HS-27A (cell line): ENCODE measurements around the gene PAM.
"Not testable (repeated sequence)": the region's sequence is repeated elsewhere in the genome, so short reads cannot be mapped to it uniquely, and the experiment has no call there.

ENCODE experiments used
- DNase-seq: peaks from one replicate; pipeline ENCODE4 v3.0.0-alpha.2; 2012; ENCODE audit warnings: low read depth, missing footprints

The PAM gene

GRCh38 chr5:102941111-102941510 lies 186.0 kb downstream of the PAM start:
- no peak for DNase-seq

DNA sequence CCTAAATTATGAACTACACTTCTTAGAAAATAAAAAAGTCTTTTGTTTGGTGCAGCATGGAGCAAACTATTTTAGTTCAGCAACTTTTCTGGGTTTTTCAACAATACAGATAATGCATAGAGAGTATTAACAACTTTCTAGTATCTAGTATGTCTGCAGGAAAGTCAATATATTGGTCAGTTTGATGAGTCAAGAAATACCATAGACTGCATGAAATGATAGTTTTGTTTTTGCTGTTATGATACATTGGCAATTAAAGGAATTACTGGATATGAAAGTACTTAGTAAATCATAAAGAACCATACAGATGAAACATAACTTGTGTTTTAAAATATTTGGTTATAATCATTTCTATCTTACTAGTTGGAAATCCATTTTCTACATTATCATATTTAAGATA lies 191.3 kb downstream of the PAM start:
- DNase-seq, result no peak

DNA sequence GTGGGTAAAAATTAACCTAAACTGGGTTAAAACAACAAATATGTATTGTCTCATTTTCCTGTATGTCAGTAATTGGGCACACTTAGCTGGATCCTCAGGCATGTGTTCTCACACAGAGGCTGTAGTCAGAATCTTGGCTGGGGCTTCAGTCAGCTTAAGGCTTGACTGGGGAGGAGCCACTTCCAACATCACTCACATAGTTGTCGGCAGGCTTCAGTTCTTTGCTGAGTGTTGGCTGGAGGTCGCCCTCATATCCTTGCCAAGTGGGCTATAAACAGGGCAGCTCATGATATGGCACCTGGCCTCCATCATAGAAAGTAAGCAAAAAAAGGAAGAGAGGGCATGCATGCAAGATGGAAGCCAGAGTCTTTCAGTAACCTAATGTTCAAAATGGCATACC lies 191.9 kb downstream of the PAM start:
- no peak for DNase-seq

GRCh38 chr5:102955488-102955887 lies 200.4 kb downstream of the PAM start:
- DNase-seq, result no peak

- no peak for DNase-seq
Observed at GRCh38 chr5:102956599-102956998, 201.5 kb downstream of the PAM start.

- DNase-seq, result no peak
Observed at GRCh38 chr5:102957141-102957540, 202.0 kb downstream of the PAM start.

- no peak for DNase-seq
Observed at GRCh38 chr5:102958481-102959011, 203.4 kb downstream of the PAM start.

GRCh38 chr5:102959055-102959454 lies 203.9 kb downstream of the PAM start:
- peak; percentile 66 for DNase-seq

GRCh38 chr5:102961671-102962070 lies 206.6 kb downstream of the PAM start:
- DNase-seq, result no peak

- DNase-seq, result no peak
Observed at GRCh38 chr5:102965653-102966052, 210.5 kb downstream of the PAM start.

- no peak for DNase-seq
Observed at GRCh38 chr5:102969641-102970040, 214.5 kb downstream of the PAM start.

DNA sequence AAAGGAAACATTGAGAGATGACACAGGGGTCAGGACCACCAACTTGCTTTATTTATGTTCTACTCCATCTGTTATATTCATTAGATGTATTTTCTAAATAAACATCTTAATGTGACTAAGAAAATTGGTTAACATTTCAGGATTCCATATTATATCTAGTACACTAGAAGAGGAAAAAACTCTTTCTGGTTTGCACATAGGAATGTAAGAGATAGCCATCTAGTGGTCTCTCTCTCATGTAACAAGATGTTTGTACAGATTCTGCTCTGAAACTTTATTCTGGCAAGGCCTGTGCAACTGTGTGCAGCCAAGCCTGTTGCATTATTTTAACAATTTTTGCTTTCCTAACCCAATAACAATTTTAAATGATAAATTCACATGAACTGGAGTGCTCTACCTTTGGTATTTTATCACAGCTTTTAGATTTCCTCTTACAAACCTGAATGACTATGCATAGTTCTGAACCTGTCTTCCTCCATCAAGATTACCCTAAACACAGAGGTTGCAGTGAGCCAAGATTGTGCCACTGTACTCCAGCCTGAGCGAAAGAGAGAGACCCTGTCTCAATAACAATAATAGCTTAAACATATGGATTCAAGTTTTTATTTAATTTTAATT lies 216.7 kb downstream of the PAM start:
- no peak for DNase-seq

- no peak for DNase-seq
Observed at GRCh38 chr5:102974177-102974576, 219.1 kb downstream of the PAM start.

- DNase-seq, result no peak
Observed at GRCh38 chr5:102975045-102975444, 219.9 kb downstream of the PAM start.

- no peak for DNase-seq
Observed at GRCh38 chr5:102975457-102976182, 220.5 kb downstream of the PAM start.

DNA sequence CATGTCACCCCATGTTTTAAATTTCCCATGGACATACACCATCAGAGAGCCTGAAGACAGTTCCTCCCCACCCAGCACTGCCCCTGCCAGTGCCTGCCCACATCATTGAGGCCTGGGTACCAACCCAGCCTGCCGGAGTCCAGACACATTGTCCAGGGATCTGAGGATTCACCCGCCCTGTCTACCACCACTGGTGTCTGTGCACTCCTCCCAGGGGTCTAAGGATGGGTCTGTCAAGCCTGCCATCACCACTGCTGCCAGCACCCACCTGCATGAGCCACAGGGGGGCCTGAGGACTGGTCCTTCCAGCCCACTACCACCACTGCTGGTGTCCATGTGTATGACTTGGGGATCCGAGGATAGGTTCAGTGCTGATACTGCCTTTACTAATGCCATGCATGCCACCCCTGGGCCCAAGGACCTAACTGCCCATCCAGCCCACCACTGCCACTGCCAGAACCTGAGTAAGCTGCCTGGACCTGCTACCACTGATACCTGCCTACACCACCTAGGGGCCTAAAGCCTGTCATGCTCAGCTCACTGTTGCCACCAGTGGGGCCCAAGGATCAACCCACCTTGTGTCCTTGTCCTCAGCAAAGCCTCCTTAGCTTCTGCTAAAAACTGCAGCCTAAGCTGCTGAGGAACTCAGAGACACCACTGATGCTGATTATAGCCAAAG lies 227.0 kb downstream of the PAM start:
- no peak for DNase-seq

GRCh38 chr5:102986074-102986473 lies 231.0 kb downstream of the PAM start:
- no peak for DNase-seq

- DNase-seq, result no peak
Observed at GRCh38 chr5:102988459-102988858, 233.4 kb downstream of the PAM start.

- DNase-seq, result no peak
Observed at GRCh38 chr5:102991802-102992201, 236.7 kb downstream of the PAM start.

- DNase-seq, result no peak
Observed at GRCh38 chr5:102996011-102996575, 241.0 kb downstream of the PAM start.

DNA sequence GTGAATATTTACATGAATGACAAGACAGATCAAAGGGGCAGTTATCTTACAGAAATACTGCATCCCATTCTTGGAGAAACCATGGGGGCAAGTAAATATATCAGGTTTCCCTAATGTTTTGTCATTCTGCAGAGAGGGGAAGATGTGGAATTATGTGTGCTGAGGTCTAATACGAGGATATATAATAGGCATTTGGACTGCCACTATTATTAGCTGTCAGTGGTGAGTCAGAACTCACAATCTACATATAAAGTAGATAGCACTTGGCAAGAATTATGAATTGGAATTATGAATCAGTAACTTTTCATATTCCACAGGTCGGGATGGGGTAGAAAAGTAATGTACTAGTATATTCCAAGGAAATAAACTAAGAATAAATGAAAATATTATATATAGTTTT lies 243.1 kb downstream of the PAM start:
- no peak for DNase-seq

DNA sequence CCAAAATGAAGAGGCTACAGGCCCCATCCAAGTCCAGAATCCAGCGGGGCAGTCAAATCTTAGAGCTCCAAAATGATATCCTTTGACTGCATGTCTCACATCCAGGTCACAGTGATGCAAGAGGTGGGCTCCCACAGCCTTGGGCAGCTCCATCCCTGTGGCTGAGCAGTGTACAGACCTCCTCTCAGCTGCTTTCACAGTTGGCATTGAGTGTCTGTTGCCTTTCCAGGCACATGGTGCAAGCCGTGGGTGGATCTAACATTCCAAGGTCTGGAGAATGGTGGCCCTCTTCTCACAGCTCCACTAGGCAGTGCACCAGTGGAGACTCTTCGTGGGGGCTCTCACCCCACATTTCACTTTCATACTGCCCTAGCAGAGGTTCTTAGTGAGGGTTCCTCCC lies 244.1 kb downstream of the PAM start:
- no peak for DNase-seq

GRCh38 chr5:102999621-103000020 lies 244.5 kb downstream of the PAM start:
- not testable (repeated sequence) for DNase-seq
